Astrocyte (in vitro differentiated cells and primary cell): ENCODE results near the gene SLC4A2. TPM values are rescaled to one million over a fixed set of nuclear protein-coding genes. Genes with fewer than 3 reads are reported as not detected.
"Not testable (repeated sequence)": the region's sequence is repeated elsewhere in the genome, so short reads cannot be mapped to it uniquely, and the experiment has no call there.

Experiments
- DNase-seq: peaks from one replicate; pipeline ENCODE4 v3.0.0-alpha.2; 2010; ENCODE audit warnings: low read depth
- FAIRE-seq: peaks from 2 replicates; lab custom pipeline; 2011; peaks lifted over from hg19 to GRCh38; lab: Jason Lieb, UNC
- H2AFZ ChIP-seq: 2 replicates; pipeline ENCODE4 v1.6.0; 2012; ENCODE audit warnings: low read depth, low read length, inconsistent platforms
- H3K27ac ChIP-seq: 2 replicates; pipeline ENCODE4 v1.5.1; 2011; ENCODE audit warnings: low read depth, low read length, inconsistent platforms
- H3K27me3 ChIP-seq: 2 replicates; pipeline ENCODE4 v1.6.0; 2011; ENCODE audit warnings: low read length, inconsistent platforms; ENCODE audit not compliant: insufficient read depth
- H3K36me3 ChIP-seq: 2 replicates; pipeline ENCODE4 v1.5.1; 2011; ENCODE audit warnings: low read length, inconsistent platforms; ENCODE audit not compliant: insufficient read depth
- H3K4me1 ChIP-seq: 2 replicates; pipeline ENCODE4 v1.5.1; 2011; ENCODE audit warnings: low read length, inconsistent platforms; ENCODE audit not compliant: insufficient read depth
- H3K4me2 ChIP-seq: 2 replicates; pipeline ENCODE4 v1.6.0; 2012; ENCODE audit warnings: low read length, inconsistent platforms
- H3K4me3 ChIP-seq: 2 replicates; pipeline ENCODE4 v1.5.1; 2011; ENCODE audit warnings: low read depth, mild to moderate bottlenecking, low read length, inconsistent platforms; ENCODE audit not compliant: insufficient read depth
- H3K79me2 ChIP-seq: 2 replicates; pipeline ENCODE4 v1.6.0; 2012; ENCODE audit warnings: mild to moderate bottlenecking, low read length, inconsistent platforms; ENCODE audit not compliant: insufficient read depth
- H3K9ac ChIP-seq: 2 replicates; pipeline ENCODE4 v1.6.0; 2012; ENCODE audit warnings: mild to moderate bottlenecking, low read length, inconsistent platforms
- H3K9me3 ChIP-seq: 2 replicates; pipeline ENCODE4 v1.5.1; 2012; ENCODE audit warnings: low read depth, mild to moderate bottlenecking, low read length, inconsistent platforms; ENCODE audit not compliant: insufficient read depth
- H4K20me1 ChIP-seq: 2 replicates; pipeline ENCODE4 v1.6.0; 2012; ENCODE audit warnings: low read length, inconsistent platforms; ENCODE audit not compliant: insufficient read depth
- H3K27ac Mint-ChIP-seq: one replicate; pipeline ENCODE4 v1.8.0; 2021; ENCODE audit warnings: mild to moderate bottlenecking, mixed read lengths; ENCODE audit not compliant: unreplicated experiment
- H3K27me3 Mint-ChIP-seq: one replicate; pipeline ENCODE4 v1.8.0; 2021; ENCODE audit warnings: low read depth, mixed read lengths; ENCODE audit not compliant: unreplicated experiment
- H3K36me3 Mint-ChIP-seq: one replicate; pipeline ENCODE4 v1.8.0; 2021; ENCODE audit warnings: low read depth, mixed read lengths; ENCODE audit not compliant: unreplicated experiment
- H3K4me1 Mint-ChIP-seq: one replicate; pipeline ENCODE4 v1.8.0; 2021; ENCODE audit warnings: low read depth, mixed read lengths; ENCODE audit not compliant: unreplicated experiment
- H3K4me3 Mint-ChIP-seq: one replicate; pipeline ENCODE4 v1.8.0; 2021; ENCODE audit warnings: mild to moderate bottlenecking, moderate library complexity, mixed read lengths; ENCODE audit not compliant: unreplicated experiment
- H3K9me3 Mint-ChIP-seq: one replicate; pipeline ENCODE4 v1.8.0; 2021; ENCODE audit warnings: mild to moderate bottlenecking, mixed read lengths; ENCODE audit not compliant: unreplicated experiment
- CTCF ChIP-seq: IDR thresholded peaks from 2 replicates; pipeline ENCODE4 v1.5.1; 2011; ENCODE audit warnings: low read depth, mild to moderate bottlenecking, inconsistent platforms, low read length, moderate library complexity; ENCODE audit not compliant: insufficient read depth
- EZH2 ChIP-seq: IDR thresholded peaks from 2 replicates; pipeline ENCODE4 v1.6.1; 2012; ENCODE audit warnings: mild to moderate bottlenecking, low read length, inconsistent platforms; ENCODE audit not compliant: insufficient read depth
- total RNA-seq: library from RNA; stranded (reverse); gene quantifications from 2 replicates; pipeline ENCODE4 v1.2.1, GENCODE V29; 2021

The SLC4A2 gene
- total RNA-seq, 1 donor from 2014 or later, result 302 TPM

DNA sequence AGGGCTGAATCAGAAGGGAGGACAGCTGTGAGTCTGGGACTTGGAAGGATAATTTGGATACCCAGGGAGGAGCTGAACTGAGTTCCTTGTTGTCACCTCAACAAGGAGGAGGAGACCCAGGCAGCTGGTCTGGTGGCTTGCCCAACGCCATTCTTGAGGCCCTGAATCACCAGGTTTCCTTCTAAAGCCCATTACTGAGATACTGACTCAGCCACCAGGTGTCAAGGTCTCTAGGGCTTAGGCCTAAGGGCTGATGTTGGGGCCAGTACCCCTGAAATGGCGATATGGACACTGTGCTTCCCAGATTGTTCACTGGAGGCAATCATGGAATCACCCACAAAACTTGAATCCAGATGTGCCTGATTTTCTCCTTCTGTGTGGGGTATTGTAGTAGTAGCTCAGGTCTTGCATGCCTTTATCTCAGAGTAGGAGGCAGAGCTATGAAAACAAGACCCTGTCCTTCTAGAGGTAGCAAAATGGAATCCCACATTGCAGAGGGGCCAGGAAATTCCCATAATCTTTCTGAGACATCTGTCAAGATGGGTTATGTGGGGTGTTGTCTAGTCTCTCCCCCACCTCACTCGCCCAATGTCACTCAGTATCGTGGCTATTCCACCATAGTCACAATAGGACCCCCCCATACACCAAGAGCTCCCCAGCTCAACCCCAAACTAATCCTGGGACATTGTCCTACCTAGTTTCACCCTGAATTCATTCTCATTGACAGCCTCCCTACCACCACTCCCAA, 33.3 kb upstream of the SLC4A2 start:
- FAIRE-seq (no peak), DNase-seq (peak; percentile 26)
- Mint-ChIP-seq H3K36me3 (no peaks in the 10 kb centered on the region), H3K27ac (peak overlapping the region; percentile 95), H3K27me3 (peaks cover 6% of the 10 kb centered on the region), H3K4me3 (peak overlapping the region; percentile 54), H3K4me1 (peaks cover 20% of the 10 kb centered on the region), H3K9me3 (no peaks in the 10 kb centered on the region)
- Histone ChIP-seq H3K4me3 (no peak overlapping the region), H2AFZ (no peak overlapping the region), H3K9ac (no peak overlapping the region), H3K4me2 (no peak overlapping the region), H3K4me1 (peaks cover 6% of the 10 kb centered on the region), H3K27me3 (peaks cover 4% of the 10 kb centered on the region), H3K36me3 (no peaks in the 10 kb centered on the region), H4K20me1 (no peaks in the 10 kb centered on the region), H3K9me3 (no peaks in the 10 kb centered on the region), H3K79me2 (peaks cover 17% of the 10 kb centered on the region), H3K27ac (no peak overlapping the region)
- TF ChIP-seq EZH2 (no peak), CTCF (no peak)

GRCh38 chr7:151026771-151027727, 32.3 kb upstream of the SLC4A2 start:
- FAIRE-seq, result not testable (repeated sequence)

GRCh38 chr7:151027728-151028130, 31.7 kb upstream of the SLC4A2 start:
- not testable (repeated sequence) for FAIRE-seq, H4K20me1 ChIP-seq, H3K36me3 ChIP-seq, H3K27me3 Mint-ChIP-seq, H3K9me3 ChIP-seq, H3K4me1 ChIP-seq, H3K27me3 ChIP-seq, DNase-seq, H3K36me3 Mint-ChIP-seq, H3K9me3 Mint-ChIP-seq
- peaks cover 17% of the 10 kb centered on the region for H3K79me2 ChIP-seq
- peak overlapping the region; percentile 84 for H3K9ac ChIP-seq
- H3K27ac ChIP-seq, result peak overlapping the region; percentile 69
- H3K4me2 ChIP-seq, result peak overlapping the region; percentile 90
- Mint-ChIP-seq H3K27ac (peak overlapping the region; percentile 95), H3K4me3 (peak overlapping the region; percentile 94), H3K4me1 (peaks cover 20% of the 10 kb centered on the region)
- peak overlapping the region; percentile 76 for H3K4me3 ChIP-seq
- peak overlapping the region; percentile 81 for H2AFZ ChIP-seq

More at GRCh38 chr7:151026771-151027727, 32.3 kb upstream of the SLC4A2 start:
- Histone ChIP-seq H2AFZ (peak overlapping the region; percentile 46), H3K79me2 (peaks cover 17% of the 10 kb centered on the region), H3K4me2 (peak overlapping the region; percentile 90)
- not testable (repeated sequence) for H3K9ac ChIP-seq, H3K4me3 ChIP-seq, H3K9me3 ChIP-seq, H3K4me1 ChIP-seq, H3K27me3 ChIP-seq, DNase-seq, H3K27me3 Mint-ChIP-seq, H3K27ac ChIP-seq, H3K36me3 ChIP-seq, H4K20me1 ChIP-seq, H3K9me3 Mint-ChIP-seq, H3K36me3 Mint-ChIP-seq
- peak overlapping the region; percentile 95 for H3K27ac Mint-ChIP-seq
- peak overlapping the region; percentile 94 for H3K4me3 Mint-ChIP-seq
- H3K4me1 Mint-ChIP-seq, result peaks cover 20% of the 10 kb centered on the region
